Measurements from ENCODE around the gene SELENOT. TPM values are rescaled to one million over a fixed set of nuclear protein-coding genes. Genes with fewer than 3 reads are reported as not detected.

SELENOT gene
- total and polyA plus RNA-seq, 12 donors, result 15.9 to 101 (median 76.1) TPM

DNA sequence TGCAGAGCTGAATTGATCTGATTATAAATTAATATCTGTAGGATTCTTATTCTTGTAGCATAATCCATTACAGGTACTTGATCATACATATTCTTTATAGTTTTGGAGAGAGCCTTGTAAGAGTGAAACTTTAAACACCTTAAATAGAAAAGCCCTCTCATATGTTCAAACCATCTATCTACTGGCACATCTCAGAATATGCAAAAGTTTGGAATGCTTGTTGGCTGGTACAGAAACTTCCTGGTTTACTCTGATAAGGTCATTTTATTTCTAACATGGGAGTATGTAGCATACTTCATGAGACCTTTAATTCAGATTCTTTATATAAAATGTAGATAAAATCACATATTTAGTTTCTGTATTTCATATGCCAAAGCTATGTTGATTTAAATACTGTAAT, 21.9 kb upstream of the SELENOT start:
- Histone ChIP-seq H3K4me3 (no peak overlapping the region), H3K36me3 (peaks cover 0 to 97% (median 19%) of the 10 kb centered on the region in 9 donors), H3K9me3 (no peaks in the 10 kb centered on the region), H3K27me3 (no peaks in the 10 kb centered on the region), H3K27ac (no peak overlapping the region), H3K4me1 (peaks cover 0 to 4% (median 0%) of the 10 kb centered on the region in 9 donors)
- ATAC-seq (no peak), DNase-seq (no peak)
- TF ChIP-seq, protein P1, sequence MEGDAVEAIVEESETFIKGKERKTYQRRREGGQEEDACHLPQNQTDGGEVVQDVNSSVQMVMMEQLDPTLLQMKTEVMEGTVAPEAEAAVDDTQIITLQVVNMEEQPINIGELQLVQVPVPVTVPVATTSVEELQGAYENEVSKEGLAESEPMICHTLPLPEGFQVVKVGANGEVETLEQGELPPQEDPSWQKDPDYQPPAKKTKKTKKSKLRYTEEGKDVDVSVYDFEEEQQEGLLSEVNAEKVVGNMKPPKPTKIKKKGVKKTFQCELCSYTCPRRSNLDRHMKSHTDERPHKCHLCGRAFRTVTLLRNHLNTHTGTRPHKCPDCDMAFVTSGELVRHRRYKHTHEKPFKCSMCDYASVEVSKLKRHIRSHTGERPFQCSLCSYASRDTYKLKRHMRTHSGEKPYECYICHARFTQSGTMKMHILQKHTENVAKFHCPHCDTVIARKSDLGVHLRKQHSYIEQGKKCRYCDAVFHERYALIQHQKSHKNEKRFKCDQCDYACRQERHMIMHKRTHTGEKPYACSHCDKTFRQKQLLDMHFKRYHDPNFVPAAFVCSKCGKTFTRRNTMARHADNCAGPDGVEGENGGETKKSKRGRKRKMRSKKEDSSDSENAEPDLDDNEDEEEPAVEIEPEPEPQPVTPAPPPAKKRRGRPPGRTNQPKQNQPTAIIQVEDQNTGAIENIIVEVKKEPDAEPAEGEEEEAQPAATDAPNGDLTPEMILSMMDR (IDR thresholded peaks at IDR 0.05), result no peak
- intact Hi-C loops (cut with DNase I), result no loop called here

GRCh38 chr3:150582620-150583019, 20.5 kb upstream of the SELENOT start:
- intact Hi-C loops (cut with DNase I), result no loop called here
- no peaks in the 10 kb centered on the region for H3K27me3 ChIP-seq
- H3K4me3 ChIP-seq, result no peak overlapping the region

GRCh38 chr3:150583028-150583427, 20.1 kb upstream of the SELENOT start:
- H3K36me3 ChIP-seq, result peaks cover 0 to 84% (median 18%) of the 10 kb centered on the region in 9 donors
- intact Hi-C loops (cut with DNase I), result no loop called here
- H3K4me1 ChIP-seq, result peaks cover 0 to 14% (median 0%) of the 10 kb centered on the region in 9 donors
- H3K27me3 ChIP-seq, result no peaks in the 10 kb centered on the region
- DNase-seq, result no peak
- no peak overlapping the region for H3K4me3 ChIP-seq
- no peak for ATAC-seq
- TF ChIP-seq, protein P1 (IDR thresholded peaks at IDR 0.05), result no peak
- no peak overlapping the region for H3K27ac ChIP-seq
- 85 to 93% methylated on average over 1 of the region's 1 CpG for WGBS, 2 donors
- no peaks in the 10 kb centered on the region for H3K9me3 ChIP-seq

More at GRCh38 chr3:150582620-150583019, 20.5 kb upstream of the SELENOT start:
- peaks cover 0 to 12% (median 0%) of the 10 kb centered on the region in 9 donors for H3K4me1 ChIP-seq
- no peak overlapping the region for H3K27ac ChIP-seq
- ATAC-seq (no peak), DNase-seq (no peak)
- TF ChIP-seq, protein P1 (IDR thresholded peaks at IDR 0.05), result no peak
- WGBS, 2 donors, result 89 to 90% methylated on average over 2 of the region's 2 CpGs
- peaks cover 0 to 88% (median 18%) of the 10 kb centered on the region in 9 donors for H3K36me3 ChIP-seq
- no peaks in the 10 kb centered on the region for H3K9me3 ChIP-seq

GRCh38 chr3:150588027-150588830, 14.9 kb upstream of the SELENOT start:
- intact Hi-C loops (cut with DNase I), result no loop called here
- Histone ChIP-seq H3K4me3 (no peak overlapping the region), H3K27ac (peak overlapping the region in 7 of 10 donors; percentile 16 to 56 (median 45)), H3K9me3 (no peaks in the 10 kb centered on the region), H3K27me3 (no peaks in the 10 kb centered on the region), H3K36me3 (peaks cover 0 to 33% (median 0%) of the 10 kb centered on the region in 9 donors), H3K4me1 (peaks cover 0 to 25% (median 4%) of the 10 kb centered on the region in 9 donors)
- TF ChIP-seq, protein P1 (IDR thresholded peaks at IDR 0.05), result no peak
- DNase-seq, result peak; percentile 40 to 46
- peak in 7 of 8 donors; percentile 85 to 95 (median 93) for ATAC-seq
- WGBS, 2 donors, result 33 to 44% methylated on average over 9 of the region's 9 CpGs
